ENCODE results near the gene QPRT.
"Not testable (repeated sequence)": the region's sequence is repeated elsewhere in the genome, so short reads cannot be mapped to it uniquely, and the experiment has no call there.

QPRT gene

DNA sequence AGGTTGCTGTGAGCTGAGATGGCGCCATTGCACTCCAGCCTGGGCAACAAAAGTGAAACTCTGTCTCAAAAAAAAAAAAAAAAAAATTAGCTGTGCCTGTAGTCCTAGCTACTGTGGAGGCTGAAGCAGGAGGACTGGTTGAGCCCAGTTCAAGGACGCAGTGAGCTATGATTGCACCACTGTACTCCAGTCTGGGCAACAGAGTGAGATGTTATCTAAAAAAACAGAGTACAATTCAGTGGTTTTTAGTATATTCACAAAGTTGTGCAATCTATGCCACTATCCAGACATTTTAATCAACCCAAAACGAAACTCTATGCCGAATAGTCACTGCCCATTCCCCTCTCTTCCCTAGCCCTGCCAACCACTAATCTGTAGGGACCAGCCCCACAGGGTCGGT is 41.7 kb downstream of the QPRT start:
- DNase-seq (ENCODE audit: low spot score): no peak

DNA sequence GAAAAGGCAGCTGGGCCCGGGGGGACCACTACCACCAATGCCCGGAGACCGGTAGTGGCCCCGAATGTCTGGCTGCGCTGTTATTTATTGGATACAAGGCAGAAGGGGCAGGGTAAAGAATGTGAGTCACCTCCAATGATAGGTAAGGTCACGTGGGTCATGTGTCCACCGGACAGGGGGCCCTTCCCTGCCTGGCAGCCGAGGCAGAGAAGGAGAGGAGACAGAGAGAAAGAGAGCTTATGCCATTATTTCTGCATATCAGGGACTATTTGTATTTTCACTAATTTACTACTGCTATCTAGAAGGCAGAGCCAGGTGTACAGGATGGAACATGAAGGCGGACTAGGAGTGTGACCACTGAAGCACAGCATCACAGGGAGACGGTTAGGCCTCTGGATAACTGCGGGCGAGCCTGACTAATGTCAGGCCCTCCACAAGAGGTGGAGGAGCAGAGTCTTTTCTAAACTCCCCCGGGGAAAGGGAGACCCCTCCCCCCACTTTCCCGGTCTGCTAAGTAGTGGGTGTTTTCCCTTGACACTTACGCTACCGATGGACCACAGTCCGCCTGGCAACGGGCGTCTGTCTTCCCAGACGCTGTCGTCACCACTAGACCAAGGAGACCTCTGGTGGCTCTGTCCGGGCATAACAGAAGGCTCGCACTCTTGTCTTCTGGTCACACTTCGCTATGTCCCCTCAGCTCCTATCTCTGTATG is 42.3 kb downstream of the QPRT start:
- DNase-seq (ENCODE audit: low spot score): peak; percentile 57

DNA sequence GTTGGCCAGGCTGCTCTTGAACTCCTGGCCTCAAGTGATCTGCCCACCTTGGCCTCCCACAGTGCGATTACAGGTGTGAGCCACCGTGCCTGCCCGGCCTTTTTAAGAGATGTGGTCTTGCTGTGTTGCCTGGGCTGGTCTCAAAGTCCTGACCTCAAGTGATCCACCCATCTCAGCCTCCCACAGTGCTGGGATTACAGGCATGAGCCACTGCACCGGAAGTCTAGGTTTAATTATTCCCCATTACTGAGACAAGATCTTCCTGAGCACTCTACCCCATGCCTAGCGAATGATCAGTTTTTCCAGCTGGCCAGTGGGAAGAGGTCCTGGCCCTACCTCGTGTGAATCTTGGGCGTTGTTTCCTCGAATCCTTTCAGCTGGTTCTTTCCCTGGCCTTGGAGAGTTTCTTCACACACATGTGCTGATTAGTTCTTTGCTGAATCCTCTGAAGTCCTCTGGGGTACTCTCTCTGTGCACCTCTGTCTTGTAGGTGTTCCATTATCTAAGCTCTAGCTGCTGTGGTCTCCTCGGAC is 47.9 kb downstream of the QPRT start:
- no peak for DNase-seq (ENCODE audit: low spot score)

DNA sequence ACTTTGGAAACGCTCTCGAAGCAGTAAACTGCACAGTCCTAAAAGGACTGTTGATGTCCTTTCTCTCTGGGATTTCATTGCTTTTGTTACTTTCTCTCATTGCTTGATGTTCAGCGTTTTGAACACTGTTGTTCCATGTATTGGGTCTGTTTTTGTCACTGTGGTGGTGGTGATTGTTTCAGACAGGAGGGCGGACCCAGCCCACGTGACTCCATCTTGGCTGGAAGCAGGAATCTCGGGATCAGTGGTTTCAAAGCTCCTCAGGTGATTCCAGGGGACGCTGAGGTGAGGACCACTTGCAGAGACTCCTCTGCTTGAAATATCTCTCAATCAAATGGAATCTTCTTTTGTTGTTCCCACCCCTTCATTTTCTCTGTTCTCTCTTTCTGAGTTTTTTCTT is 48.5 kb downstream of the QPRT start:
- DNase-seq (ENCODE audit: low spot score): no peak

DNA sequence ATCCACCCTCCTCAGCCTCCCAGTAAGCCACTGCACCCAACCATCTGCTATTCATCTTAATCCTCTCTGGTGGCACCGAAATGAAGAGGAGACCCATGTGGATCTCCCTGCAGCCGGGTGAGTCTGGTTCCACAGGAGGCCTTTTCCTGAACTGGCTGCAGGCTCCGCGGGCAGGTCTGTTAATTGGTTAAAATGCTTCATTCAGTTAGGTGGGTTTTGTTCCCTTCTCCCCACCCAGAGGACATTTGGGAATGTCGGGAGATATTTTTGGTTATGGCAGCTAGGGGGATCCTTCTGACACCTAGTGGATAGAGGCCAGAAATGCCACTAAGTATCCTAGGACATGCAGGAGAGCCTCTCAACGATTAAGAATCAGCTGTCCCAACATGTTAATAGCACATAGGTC is 50.1 kb downstream of the QPRT start:
- no peak for DNase-seq (ENCODE audit: low spot score)

DNA sequence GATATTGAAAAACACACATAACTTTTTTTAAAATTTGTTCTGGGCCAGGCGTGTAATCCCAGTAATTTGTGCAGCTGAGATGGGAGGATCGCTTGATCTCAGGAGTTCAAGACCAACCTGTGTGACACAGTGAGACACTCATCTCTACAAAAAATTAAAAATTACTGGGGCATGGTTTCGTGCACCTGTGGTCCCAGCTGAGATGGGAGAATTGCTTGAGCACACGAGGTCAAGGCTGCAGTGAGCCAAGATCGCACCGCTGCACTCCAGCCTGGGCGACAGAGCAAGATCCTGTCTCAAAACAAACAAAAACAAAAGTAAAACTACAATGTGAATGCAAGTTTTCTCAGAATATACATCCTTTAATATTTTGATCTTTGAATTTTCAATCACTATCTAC is 51.7 kb downstream of the QPRT start:
- DNase-seq (ENCODE audit: low spot score): no peak

DNA sequence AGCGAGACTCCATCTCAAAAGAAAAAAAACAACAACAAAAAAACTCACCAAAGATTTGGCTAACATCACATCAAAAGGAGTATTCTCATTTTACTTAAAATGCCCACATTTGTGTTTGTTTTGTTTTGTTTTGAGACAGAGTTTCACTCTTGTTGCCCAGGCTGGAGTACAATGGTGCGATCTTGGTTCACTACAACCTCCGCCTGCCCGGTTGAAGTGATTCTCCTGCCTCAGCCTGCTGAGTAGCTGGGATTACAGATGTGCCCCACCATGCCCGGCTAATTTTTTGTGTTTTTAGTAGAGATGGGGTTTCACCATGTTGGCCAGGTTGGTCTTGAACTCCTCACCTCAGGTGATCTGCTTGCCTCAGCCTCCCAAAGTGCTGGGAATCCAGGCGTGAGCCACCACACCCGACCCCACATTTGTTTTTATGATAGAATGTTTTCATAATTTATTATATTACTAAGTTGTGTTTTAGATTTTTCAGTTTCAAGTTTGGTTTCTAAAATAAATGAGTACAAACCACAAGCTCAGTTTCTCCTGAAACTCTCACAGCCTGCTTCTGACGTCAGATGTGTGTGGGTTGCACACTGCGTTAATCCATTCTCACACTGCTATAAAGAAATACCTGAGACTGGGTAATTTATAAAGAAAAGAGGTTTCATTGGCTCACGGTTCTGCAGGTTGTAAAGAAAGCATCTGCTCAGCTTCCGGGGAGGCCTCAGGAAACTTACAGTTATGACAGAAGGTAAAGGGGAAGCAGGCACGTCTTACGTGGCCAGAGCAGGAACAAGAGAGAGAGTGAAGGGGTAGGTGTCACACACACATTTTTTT is 53.0 kb downstream of the QPRT start:
- peak; percentile 17 for DNase-seq (ENCODE audit: low spot score)

DNA sequence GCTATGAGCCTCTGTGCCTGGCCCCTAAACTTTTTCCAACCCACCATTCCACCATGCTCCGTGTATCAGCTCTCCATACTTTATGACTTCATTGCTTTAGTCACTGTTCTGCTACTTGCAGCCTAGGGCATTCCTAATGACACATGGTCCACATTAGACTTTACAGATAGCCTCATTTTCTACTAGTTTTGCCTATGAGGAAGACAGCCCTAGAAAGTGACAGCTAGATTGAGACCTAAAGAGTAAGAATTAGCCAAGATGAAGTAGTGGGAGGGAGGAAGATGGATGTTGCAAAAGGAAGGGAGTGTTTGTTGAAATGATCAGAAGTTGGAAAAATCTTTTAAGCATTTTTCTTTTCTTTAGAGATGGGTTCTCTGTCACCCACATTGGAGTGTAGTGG is 55.8 kb downstream of the QPRT start:
- no peak for DNase-seq (ENCODE audit: low spot score)

DNA sequence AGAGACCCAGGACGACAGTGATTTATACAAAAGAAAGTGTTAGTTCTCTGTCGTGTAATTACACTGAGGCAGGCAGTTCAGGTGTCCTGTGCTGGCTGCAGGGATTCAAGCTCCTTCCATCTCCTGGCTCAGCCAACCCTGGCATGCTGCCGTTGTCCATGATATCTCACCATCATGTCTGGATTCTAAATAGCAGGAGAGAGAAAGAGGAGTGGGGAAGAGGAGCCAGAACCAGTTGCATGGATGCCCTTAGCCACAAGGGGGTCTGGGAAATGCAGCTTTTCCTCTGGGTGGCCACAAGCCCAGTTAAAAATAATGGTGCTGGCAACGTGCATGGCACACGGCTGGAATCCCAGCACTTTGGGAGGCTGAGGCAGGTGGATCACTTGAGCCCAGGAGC is 57.1 kb downstream of the QPRT start:
- no peak for DNase-seq (ENCODE audit: low spot score)

DNA sequence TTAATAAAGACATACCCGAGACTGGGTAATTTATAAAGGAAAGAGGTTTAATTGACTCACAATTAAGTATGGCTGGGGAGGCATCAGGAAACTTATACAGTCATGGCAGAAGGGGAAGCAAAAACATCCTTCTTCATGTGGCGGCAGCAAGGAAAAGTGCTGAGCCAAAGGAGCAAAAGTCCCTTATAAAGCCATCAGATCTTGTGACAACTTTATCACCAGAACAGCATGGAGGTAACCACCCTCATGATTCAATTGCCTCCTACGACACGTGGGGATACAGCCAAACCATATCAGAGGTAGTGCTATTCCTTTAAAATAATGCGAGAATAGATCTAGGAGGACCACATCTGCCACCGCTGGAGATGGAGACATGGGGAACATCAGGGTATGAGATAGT is 57.8 kb downstream of the QPRT start:
- no peak for DNase-seq (ENCODE audit: low spot score)

DNA sequence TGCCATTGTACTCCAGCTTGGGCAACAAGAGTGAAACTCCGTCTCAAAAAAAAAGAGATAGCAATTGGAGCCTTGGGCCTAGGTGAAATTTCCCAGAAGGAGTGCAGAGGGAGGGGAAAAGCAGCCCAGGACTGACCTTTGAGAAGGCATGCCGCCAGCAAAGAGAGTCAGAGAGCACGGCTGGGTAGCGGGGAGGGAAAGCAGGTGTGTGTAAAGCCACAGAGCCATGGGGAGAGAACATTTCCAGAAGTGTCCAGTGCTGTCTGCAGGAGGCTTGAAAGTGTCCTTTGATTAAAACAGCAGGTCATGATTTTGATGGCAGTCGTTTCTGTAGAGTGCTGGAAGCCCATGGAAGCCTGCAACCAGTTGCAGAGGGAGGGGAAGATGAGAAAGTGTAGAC is 58.7 kb downstream of the QPRT start:
- DNase-seq (ENCODE audit: low spot score): no peak

DNA sequence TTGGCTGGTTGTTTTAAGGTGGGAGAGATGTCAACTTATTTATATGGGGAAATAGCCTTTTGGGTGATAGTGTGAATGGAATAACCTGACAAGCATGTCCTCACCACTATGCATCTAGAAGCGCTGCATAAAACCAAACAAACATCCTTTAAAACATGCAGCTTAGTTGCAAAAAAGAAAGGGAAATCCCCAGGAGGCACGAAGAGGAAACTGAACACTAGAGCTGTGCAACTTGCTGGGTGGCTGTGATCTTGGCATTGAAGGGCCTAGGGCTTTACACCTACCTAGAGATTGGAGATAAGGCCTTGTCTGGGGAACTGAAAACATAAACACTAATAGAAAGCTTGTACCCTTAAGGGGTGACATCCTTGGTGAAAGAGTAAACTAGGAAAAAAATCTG is 59.5 kb downstream of the QPRT start:
- DNase-seq (ENCODE audit: low spot score): peak; percentile 82

DNA sequence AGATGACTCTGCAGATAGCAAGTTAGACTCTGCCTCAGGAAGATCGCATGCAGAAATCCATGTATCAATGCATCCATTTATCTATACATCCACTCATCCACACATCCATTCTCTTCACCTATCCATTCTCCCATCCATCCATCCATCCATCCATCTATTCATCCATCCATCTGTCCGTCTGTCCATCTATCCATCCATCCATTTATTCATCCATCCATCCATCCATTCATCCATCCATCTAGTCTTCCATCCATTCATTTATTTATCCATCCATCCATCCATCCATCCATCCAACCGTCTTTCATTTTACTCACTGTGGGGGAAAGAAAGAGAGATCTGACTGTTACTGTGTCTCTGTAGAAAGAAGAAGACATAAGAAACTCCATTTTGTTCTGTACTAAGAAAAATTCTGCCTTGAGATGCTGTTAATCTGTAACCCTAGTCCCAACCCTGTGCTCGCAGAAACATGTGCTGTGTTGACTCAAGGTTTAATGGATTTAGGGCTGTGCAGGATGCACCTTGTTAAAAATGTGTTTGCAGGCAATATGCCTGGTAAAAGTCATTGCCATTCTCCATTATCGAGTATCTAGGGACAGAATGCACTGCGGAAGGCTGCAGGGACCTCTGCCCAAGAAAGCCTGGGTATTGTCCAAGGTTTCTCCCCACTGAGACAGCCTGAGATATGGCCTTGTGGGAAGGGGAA is 61.1 kb downstream of the QPRT start:
- not testable (repeated sequence) for DNase-seq (ENCODE audit: low spot score)

DNA sequence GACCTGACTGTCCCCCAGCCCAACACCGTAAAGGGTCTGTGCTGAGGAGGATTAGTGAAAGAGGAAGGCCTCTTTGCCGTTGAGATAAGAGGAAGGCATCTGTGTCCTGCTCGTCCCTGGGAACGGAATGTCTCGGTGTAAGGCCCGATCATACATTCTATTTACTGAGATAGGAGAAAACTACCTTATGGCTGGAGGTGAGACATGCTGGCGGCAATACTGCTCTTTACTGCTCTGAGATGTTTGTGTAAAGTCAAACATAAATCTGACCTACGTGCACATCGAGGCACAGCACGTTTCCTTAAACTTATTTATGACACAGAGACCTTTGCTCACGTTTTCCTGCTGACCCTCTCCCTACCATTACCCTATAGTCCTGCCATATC is 61.6 kb downstream of the QPRT start:
- not testable (repeated sequence) for DNase-seq (ENCODE audit: low spot score)

DNA sequence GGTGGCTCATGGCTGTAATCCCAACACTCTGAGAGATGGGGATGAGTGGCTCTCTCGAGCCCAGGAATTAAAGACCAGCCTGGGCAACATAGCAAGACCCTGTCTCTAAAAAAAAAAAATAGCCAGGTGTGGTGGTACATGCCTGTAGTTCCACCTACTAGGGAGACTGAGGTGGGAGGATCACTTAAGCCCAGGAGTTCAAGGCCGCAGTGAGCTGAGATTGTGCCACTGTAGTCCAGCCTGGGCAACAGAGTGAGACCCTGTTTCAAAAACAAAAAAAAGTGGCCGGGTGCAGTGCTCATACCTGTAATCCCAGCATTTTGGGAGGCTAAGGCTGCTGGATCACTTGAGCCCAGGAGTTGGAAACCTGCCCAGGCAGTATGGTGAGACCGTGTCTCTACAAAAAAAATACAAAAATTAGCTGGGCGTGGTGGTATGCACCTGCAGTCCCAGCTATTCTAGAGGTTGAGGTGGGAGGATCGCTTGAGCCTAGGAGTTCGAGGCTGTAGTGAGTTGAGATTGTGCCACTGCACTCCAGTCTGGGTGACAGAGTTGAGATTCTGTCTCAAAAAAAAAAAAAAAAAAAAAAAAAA is 63.8 kb downstream of the QPRT start:
- DNase-seq (ENCODE audit: low spot score): no peak

DNA sequence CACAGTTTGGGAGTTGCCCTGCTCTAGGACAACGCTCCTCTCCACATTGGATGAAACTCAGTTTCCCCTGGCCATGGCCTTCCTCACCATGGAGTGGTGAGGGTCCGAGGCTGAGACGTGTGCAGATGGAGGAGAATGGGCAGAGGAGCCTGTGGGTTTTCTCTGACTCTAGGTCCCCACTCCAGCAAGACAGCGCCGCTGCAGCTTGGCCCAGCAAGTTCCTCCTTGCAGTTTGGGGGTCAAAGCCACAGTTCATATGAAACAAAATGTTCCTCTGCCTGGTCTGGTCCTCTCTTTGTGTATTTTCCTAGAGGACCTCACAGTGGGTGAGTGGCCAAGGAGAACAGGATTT is 64.5 kb downstream of the QPRT start:
- no peak for DNase-seq (ENCODE audit: low spot score)

DNA sequence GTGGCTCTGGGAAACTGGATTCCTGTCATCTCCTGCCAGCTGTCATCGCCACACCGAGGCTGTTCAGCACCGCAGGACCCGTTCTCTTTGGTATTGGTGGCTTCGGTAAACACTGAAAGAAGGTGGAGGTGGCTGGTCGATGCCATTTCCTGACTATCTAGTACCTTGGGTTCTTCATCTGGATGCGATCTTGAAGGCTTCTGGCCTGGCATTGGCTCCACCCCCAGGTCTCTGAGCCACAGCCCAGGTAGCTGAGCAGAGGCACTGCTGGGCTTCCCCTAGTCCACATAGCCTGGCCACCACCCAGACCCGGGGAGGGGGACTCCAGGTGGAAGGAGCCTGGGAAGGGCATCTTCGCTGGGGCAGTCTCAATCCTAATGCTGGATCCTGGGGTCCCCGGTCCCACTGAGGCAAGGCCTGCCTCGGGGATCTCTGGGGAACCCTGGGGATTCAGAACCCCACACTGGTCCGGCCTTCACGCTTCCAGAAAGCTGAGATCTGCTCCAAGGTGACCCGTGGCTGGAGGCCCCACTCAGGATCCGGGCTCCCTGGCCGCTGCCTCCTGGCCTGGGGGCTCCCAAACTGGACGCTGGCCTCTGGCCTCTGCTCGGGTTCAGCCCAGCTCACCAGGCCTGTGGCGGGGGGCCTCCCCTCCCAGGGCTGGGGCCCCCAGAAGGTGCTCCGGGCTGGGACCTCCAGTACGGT is 65.0 kb downstream of the QPRT start:
- DNase-seq (ENCODE audit: low spot score): peak; percentile 61

DNA sequence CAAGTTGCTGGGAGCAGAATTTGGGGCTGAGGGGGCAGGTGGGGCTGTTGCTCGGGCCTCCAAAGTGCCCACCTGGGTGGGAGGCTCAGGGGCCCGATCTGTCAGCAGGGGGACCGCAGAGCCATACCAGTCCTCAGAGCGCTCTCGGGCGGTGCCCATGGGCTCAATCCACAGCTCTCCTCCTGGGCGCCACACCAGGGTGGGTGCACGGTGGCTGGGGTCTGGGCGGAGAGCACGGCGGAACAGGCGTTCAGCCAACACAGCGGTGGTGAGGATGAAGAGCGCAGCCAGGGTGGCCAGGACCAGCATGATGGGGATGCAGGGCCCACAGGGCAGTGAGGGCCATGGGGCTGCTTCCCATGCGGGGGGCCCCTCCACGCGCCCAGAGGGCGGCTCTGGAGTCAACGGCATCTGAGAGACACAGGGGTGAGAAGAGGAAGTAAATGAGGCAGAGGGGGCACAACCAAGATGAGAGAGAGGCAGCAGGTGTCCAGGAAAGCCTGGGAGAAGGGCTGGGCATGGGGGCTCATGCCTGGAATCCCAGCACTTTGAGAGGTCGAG is 65.6 kb downstream of the QPRT start:
- DNase-seq (ENCODE audit: low spot score): peak; percentile 7

DNA sequence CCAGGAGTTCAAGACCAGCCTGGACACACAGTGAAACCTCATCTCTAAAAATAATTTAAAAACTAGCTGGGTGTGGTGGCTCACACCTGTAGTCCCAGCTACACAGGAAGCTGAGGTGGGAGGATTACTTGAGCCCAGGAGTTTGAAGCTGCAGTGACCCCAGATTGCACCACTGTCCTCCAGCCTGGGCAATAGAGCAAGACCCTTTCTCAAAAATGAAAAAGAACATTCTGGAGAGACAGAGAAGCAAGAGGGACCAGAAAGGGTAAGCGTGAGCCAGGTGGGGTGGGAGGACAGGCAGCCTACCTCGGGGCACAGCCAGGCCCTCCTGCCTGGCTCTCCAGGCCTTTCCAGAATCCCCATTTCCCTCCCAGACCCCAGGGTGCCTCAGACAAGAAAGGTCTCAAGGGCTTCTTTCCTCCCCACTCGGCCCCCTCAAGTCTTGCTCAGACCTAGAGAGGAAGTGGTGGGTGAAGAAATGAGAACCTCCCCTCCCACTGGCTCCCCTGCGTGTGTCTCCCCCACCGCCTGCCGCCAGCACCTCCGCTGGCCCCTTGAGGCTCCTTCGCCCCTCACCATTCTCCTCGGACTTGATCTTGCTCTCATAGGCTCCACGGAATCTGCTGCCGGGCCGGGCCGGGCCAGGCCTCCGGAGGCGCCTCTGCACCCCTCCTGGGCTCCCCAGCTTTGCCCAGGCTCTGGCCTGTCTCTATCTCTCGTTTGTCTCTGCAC is 66.3 kb downstream of the QPRT start:
- DNase-seq (ENCODE audit: low spot score): peak; percentile 67

DNA sequence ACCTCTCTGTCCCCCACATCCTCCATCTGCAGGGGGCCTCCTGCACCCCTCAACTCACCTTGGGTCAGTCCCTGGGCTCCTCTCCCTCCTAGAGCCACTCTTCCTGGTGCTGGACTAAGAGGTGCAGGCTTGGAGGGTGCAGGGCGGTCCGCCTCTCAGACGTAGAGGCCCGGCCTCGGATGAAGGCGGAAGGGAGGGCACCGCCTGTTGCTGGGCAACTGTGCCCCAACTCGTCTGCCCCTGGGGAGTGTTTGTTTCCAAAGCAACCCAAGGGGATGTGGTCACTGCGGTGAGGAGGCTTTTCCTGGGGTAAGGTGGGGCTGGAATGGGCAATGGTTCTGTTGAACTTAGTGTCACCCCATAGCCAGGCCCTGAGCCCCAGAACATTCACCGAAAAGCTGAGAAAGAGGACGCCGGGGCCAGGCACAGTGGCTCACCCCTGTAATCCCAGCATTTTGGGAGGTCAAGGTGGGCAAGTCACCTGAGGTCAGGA is 66.9 kb downstream of the QPRT start, which contains the start of gene C16orf54:
TSS of gene C16orf54 (minus strand) at position 138 of the 493 bp plus-strand sequence. CDS start 1,039 bp downstream, outside the sequence.
- peak; percentile 97 for DNase-seq (ENCODE audit: low spot score)
